GM10847 (cell line): ENCODE measurements around the gene SYTL2.

Source experiments
- POLR2A ChIP-seq: IDR thresholded peaks from 2 replicates; pipeline ENCODE4 v1.6.1; 2011; ENCODE audit not compliant: insufficient read length; ENCODE audit errors: extremely low read depth

The SYTL2 gene

DNA sequence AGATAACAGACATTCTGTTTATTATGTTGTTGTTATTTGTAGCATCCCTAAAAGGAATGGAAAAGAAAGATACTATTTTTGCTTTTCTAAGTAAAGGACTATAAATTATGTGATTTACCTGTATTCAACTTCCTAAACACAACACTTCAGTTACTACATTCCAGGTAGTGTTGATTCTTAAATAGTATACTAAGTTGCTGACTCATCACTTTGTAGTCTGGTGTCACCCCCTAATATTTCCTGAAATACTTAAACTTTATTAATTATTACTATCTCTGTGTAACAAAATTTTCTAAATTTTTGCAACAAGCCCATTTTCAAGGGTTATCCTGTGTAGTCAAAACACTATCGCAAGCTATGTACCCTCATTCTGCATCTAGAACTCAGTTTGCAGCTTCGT is 7.0 kb downstream of the SYTL2 start:
- TF ChIP-seq POLR2A: no peak

- TF ChIP-seq POLR2A: no peak
These were observed 7.6 kb downstream of the SYTL2 start for GRCh38 chr11:85803303-85803702.

DNA sequence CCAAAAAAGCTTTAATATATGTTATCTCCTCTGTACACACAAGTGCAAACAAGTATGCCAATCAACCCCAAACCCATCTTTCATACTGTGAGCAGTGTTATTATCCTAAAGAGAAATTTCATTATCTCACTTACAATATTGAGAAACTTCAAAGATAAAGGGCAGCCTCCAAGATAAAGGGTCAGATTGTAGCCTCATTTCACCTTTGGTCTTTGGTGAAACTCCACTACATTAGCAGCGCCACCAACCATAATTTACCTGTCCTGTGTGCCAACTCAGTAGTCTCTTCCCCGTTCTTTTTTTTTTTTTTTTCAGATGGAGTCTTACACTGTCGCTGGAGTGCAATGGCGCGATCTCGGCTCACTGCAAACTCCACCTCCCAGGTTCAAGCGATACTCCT is 9.4 kb downstream of the SYTL2 start:
- TF ChIP-seq POLR2A: no peak

DNA sequence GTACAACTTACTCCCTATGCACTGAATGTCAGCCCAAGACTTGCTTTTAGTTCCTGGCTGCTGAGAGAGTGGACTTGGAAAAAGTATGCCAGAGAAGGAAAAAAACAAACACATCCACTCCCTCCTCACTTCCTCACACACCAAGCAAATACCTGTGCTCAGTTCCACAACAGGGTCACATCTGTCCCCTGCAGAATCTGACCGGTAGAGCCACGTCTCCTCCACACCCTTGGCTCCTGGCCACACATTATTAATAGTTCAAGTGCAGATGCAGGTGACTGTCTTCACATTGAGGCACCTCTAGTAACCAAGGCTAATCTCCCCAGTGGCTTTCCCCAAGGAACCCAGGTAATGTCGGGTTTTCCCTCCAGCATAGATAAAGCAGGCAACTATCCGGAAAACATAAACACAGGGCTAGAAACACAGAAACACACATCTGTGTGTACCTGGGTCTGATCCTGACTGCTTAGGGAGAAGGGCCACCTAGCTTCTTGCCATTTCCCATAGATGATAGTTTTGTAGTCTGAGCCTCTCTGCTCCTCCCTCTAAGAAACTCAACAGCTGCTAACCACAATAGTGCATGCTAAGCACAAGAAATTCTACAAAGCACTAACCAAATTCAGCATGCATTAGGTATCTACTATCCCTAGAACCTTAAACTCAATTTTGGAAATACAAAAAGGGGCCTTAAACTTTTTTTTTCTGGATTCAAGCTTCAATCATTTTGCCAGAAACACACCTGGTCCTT is 10.2 kb downstream of the SYTL2 start:
- TF ChIP-seq POLR2A: no peak

DNA sequence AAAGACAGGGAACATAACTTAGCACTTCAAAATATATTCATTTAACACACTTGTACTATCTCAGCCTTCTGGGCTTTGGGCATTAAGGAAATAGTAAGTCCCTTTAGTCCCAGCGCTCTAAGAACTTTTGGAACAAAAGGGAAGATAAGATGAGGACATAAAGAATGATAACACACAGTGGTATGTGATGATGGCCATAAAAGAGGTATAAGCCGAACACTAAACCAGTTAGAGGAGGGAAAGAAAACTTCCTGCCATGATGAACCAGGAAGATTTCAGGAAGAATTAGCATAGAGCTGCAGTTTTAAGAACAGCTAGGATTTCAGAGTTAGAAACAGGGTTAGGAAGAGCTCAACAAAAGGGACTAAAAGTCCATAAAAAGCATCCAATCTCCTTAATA is 11.8 kb downstream of the SYTL2 start:
- TF ChIP-seq POLR2A: no peak

- TF ChIP-seq POLR2A: no peak
These were observed 12.6 kb downstream of the SYTL2 start for GRCh38 chr11:85798361-85798760.

DNA sequence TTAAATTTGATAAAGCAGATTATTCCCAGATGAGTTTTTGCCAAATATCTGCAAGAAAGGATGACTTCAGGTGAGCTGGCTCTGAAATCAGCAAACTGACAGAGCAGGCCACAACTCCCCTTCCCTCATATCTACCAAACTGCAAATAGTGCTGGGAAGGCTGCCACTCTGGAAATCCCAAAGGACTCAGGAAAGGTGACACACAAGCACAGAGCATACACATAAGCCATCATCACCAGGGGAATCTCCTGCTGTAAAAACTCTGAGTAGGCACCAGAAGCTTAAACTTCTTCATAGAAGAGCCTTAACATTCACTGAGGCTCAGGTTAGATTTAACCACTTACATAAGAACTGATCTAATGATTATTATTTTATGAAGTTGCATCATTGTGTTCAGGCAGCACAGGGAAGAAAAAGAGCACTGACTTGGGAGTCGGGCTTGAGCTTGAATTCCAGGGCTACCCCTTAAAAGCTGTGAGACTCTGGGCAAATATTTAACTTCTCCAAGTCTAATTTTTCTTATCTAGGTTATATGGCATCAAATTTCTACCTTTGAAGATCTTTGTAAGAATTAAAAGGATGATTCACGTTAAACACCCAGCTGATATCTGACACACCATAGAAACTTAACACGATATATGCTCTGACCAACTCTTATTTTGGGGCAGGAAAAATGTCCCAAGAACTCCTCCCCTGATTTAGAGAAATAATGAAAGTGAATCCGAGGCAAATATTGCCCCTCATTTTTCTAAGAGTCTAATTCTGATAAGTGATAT is 15.0 kb downstream of the SYTL2 start:
- TF ChIP-seq POLR2A: no peak

DNA sequence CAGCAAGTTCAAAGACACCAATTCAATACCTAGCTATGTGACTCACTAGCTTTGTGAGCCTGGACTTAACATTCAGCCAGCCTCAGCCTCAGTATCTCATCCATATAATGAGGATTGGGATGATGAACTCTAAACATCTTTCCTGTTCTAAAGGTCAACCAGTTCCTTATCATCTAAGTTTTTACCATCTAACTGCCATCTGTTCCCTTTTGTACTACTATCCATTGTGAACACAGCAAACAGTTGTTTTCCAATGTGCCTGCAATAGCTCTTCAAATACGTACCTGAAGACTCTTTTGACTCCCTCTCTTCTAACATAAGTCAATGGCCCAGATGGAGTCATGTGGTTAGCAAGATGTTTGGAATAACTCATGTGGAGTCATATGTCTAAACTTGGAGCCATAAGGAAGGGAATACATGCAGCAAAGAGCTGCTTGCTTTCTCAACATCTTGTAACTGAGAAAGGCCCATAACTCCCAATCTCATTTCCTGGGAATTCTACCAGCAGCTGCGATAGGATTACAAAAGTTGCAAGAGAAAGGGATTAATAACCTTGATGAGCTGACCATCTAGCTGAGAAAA is 19.4 kb downstream of the SYTL2 start:
- no peak for TF ChIP-seq POLR2A

- TF ChIP-seq POLR2A: no peak
These were observed 22.9 kb downstream of the SYTL2 start for GRCh38 chr11:85787809-85788760.

DNA sequence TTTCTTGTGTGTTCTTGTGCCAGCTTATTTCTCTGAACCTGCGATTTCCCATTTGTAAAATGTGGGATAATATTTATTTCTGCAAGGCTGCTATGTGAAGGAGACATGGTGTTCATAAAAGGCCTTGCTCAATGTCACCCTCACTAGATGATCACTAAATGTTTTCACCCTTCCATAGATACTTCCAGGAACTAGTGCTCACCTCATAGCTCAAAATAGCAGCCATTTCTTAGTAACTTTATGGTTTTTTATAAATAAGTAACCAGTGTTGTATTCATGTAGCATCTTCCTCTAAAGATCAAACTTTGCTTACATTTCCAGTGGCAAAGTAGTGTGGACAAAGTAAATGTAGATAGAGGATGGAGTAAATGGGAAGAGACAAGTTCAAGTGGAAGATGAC is 23.8 kb downstream of the SYTL2 start:
- no peak for TF ChIP-seq POLR2A

- TF ChIP-seq POLR2A: no peak
These were observed 26.3 kb downstream of the SYTL2 start for GRCh38 chr11:85784480-85785265.

DNA sequence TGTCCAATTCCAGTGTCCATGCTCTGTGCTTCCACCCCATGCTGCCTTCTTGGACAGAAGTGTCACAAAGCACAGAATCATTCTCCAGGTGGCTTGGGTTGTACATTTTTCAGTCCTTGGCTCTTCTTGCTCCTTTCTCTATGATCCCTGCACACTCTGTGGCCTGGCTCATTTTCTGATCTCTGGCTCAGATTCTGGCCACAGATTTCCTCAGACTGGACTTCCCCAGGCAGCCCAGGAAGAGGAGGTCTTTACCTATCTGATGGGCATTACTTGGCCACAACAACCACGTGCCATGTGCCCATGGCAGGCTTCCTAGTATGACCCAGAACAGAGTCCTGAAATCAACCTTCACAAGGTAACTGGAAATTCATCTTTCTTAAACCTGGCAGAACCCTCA is 27.2 kb downstream of the SYTL2 start:
- TF ChIP-seq POLR2A: no peak

DNA sequence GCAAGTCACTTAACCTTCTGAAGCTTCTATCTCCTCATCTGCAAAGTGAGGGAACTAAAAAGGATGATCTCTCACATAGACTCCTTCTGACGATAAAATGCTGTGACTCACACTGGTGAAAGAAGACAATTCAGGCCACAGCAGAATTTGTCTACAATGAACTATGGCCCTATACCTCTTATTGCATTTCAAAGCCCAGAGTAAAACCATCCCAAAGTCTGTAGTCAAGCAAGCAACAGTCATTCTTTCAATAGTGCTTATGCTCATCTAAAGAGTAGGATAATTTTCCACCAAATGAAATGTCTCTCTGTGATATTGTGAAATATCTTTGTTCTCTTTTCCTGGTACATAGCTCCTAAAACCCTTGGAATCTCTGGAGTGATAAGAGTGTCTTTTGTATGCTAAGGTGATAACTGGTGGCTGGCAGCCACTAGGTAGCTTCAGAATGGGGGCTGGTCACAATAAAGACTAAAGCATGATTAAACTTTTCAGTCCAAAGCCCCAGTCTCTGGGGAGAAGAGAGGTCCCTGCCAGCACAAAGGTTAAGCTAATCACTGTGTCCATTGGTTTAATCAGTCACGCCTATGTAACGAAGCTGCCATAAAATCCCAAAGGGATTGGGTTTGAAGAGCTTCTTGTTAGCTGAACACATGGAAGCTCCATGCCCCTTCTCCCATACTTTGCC is 30.8 kb downstream of the SYTL2 start:
- TF ChIP-seq POLR2A: no peak

GRCh38 chr11:85776951-85777602 is 33.9 kb downstream of the SYTL2 start:
- no peak for TF ChIP-seq POLR2A
